GM12878 (cell line): ENCODE results near the gene GSG1L. TPM values are rescaled to one million over a fixed set of nuclear protein-coding genes. Genes with fewer than 3 reads are reported as not detected.

Experiments
- ATAC-seq: fragments of 200-7000 bp; cut with Tn5 transposase; 3 replicates; pipeline ENCODE4 v1.9.1; 2020; ENCODE audit warnings: mild to moderate bottlenecking, moderate library complexity
- BruUV-seq: library from RNA; stranded (reverse); fragments of 400-500 nt; replicated peaks from 2 replicates; lab custom pipeline; 2021; lab: Mats Ljungman, UMichigan
- CTCF ChIA-PET: fragments of 300-600 bp; sonication (Branson Sonifier 250); formaldehyde crosslinking; extraction: SDS; loops from one replicate; lab custom pipeline; 2021; ENCODE audit warnings: inconsistent platforms; lab: Yijun Ruan, JAX
- POLR2A ChIA-PET: fragments of 350-600 bp; formaldehyde crosslinking; extraction: SDS; loops from one replicate; lab custom pipeline; 2021; ENCODE audit warnings: inconsistent platforms; lab: Charles Lee
- RAD21 ChIA-PET: fragments of 300-600 bp; sonication (Branson Sonifier 250); formaldehyde crosslinking; loops from one replicate; lab custom pipeline; 2023; ENCODE audit warnings: antibody characterized with exemption; ENCODE audit not compliant: unreplicated experiment; lab: Charles Lee
- SMC1A ChIA-PET: fragments of 300-600 bp; sonication (Branson Sonifier 250); formaldehyde crosslinking; loops from one replicate; lab custom pipeline; 2023; ENCODE audit not compliant: unreplicated experiment, uncharacterized antibody; lab: Charles Lee
- DNase-seq: peaks from one replicate; pipeline ENCODE4 v3.0.0-alpha.2; 2011; ENCODE audit warnings: low read depth, low spot score
- FAIRE-seq: peaks from 3 replicates; lab custom pipeline; 2011; peaks lifted over from hg19 to GRCh38; lab: Jason Lieb, UNC
- H2AFZ ChIP-seq: 2 replicates; pipeline ENCODE4 v1.6.0; 2011; ENCODE audit warnings: low read depth, low read length, control low read depth; ENCODE audit not compliant: control insufficient read depth
- H3K27ac ChIP-seq: 2 replicates; pipeline ENCODE4 v1.5.1; 2011; ENCODE audit warnings: control low read depth; ENCODE audit not compliant: control insufficient read depth, insufficient read depth
- H3K27me3 ChIP-seq, 2 experiments: replicated peaks in 1 of 2; 2 replicates each; pipeline versions ENCODE4 v1.6.0 to v1.6.1; 2011; ENCODE audit warnings: low read length in 1 of 2; ENCODE audit not compliant: control insufficient read depth in 2 of 2, insufficient read depth in 2 of 2
- H3K36me3 ChIP-seq, 2 experiments: 2 replicates each; pipeline ENCODE4 v1.5.1; 2011; ENCODE audit warnings: low read length in 1 of 2; ENCODE audit not compliant: control insufficient read depth in 2 of 2, insufficient read depth in 2 of 2
- H3K4me1 ChIP-seq: 2 replicates; pipeline ENCODE4 v1.6.1; 2011; ENCODE audit warnings: mild to moderate bottlenecking, low read length, moderate library complexity, mixed read lengths; ENCODE audit not compliant: control insufficient read depth, insufficient read depth
- H3K4me2 ChIP-seq: 2 replicates; pipeline ENCODE4 v1.6.0; 2011; ENCODE audit warnings: control low read depth; ENCODE audit not compliant: control insufficient read depth, insufficient read depth
- H3K4me3 ChIP-seq: fragments of 200-600 bp; sonication (generic); 2 replicates; pipeline ENCODE4 v1.5.1; 2016
- H3K79me2 ChIP-seq: 2 replicates; pipeline ENCODE4 v1.6.0; 2011; ENCODE audit warnings: low read length; ENCODE audit not compliant: control insufficient read depth, insufficient read depth
- H3K9ac ChIP-seq: 2 replicates; pipeline ENCODE4 v1.8.0; 2011; ENCODE audit warnings: low read length, control low read depth, mixed read lengths; ENCODE audit not compliant: control insufficient read depth, insufficient read depth
- H3K9me3 ChIP-seq: replicated peaks from 3 replicates; pipeline ENCODE4 v1.5.1; 2011; ENCODE audit warnings: mild to moderate bottlenecking, low read length; ENCODE audit not compliant: control insufficient read depth, insufficient read depth
- H4K20me1 ChIP-seq: 2 replicates; pipeline ENCODE4 v1.6.0; 2011; ENCODE audit not compliant: control insufficient read depth, insufficient read depth
- DPF2 ChIP-seq: fragments of 450-650 bp; IDR thresholded peaks from 2 replicates; pipeline ENCODE4 v1.6.1; 2017; ENCODE audit warnings: mild to moderate bottlenecking
- ESRRA ChIP-seq: IDR thresholded peaks from 2 replicates; pipeline ENCODE4 v1.6.1; 2012; ENCODE audit warnings: mild to moderate bottlenecking, low read length, improper control_type of control experiment
- FOXK2 ChIP-seq: fragments of 450-650 bp; IDR thresholded peaks from 2 replicates; pipeline ENCODE4 v1.6.1; 2017; ENCODE audit warnings: mild to moderate bottlenecking, moderate library complexity
- MEF2A ChIP-seq: IDR thresholded peaks from 2 replicates; pipeline ENCODE4 v1.6.1; 2011; ENCODE audit warnings: low read depth, mild to moderate bottlenecking, low read length, moderate library complexity; ENCODE audit not compliant: insufficient read depth
- POU2F2 ChIP-seq: IDR thresholded peaks from 3 replicates; pipeline ENCODE4 v1.6.1; 2011; ENCODE audit warnings: low read depth, mild to moderate bottlenecking, low read length, borderline replicate concordance
- RCOR1 ChIP-seq: conservative IDR thresholded peaks from 2 replicates; pipeline ENCODE4 v1.6.1; 2012; ENCODE audit warnings: low read depth, low read length, improper control_type of control experiment
- STAT1 ChIP-seq: fragments of 450-650 bp; conservative IDR thresholded peaks from 2 replicates; pipeline ENCODE4 v1.6.1; 2014; ENCODE audit warnings: antibody characterized with exemption, mild to moderate bottlenecking
- WRNIP1 ChIP-seq: IDR thresholded peaks from 2 replicates; pipeline ENCODE4 v1.6.1; 2011; ENCODE audit warnings: low read depth, low read length, improper control_type of control experiment, borderline replicate concordance
- ZBTB11 ChIP-seq: fragments of 450-650 bp; formaldehyde crosslinking; IDR thresholded peaks from 2 replicates; pipeline ENCODE4 v1.5.0; 2022; ENCODE audit warnings: mild to moderate bottlenecking, missing genetic modification characterization
- ZBTB4 ChIP-seq: fragments of 450-650 bp; formaldehyde crosslinking; IDR thresholded peaks from 2 replicates; pipeline ENCODE4 v1.4.0; 2022; ENCODE audit warnings: mild to moderate bottlenecking, moderate library complexity
- WGBS: methylation state at CpG from one replicate; pipeline ENCODE4 v1.1.6; 2016; ENCODE audit warnings: low lambda C conversion rate; ENCODE audit not compliant: insufficient replicate concordance, insufficient coverage; ENCODE audit errors: missing lambda C conversion rate; 5-methylcytosine and 5-hydroxymethylcytosine counted together
- in situ Hi-C: fragments of 300-500 bp; cut with MboI; formaldehyde crosslinking; loops from 9 replicates; pipeline ENCODE4 v1.14.3; 2018; ENCODE audit warnings: mixed read lengths
- intact Hi-C: fragments of 100-400 bp; cut with micrococcal nuclease; formaldehyde crosslinking; loops from one replicate; pipeline ENCODE4 v1.14.2; 2022; ENCODE audit not compliant: unreplicated experiment
- polyA plus RNA-seq, 11 experiments: library from polyadenylated mRNA; depleted of rRNA in 4 of 11; unstranded in 6 of 11; stranded (reverse) in 5 of 11; fragments of >200 nt; fragmentation: Nextera tagmentation in 4 of 11; fragmentation: Illumina TruSeq in 1 of 11; extraction: Ambion mirVana in 4 of 11; extraction: Trizol in 1 of 11; gene quantifications; 1 replicate in 1 of 11; 2 replicates in 10 of 11; pipeline versions ENCODE4 v1.2.1 to v1.2.3, GENCODE V29; 2011 to 2016; ENCODE audit warnings: inconsistent platforms in 2 of 11, missing spikeins in 2 of 11, low read depth in 1 of 11
- total RNA-seq, 4 experiments: library from RNA; depleted of rRNA in 3 of 4; stranded (reverse); fragments of >200 nt in 3 of 4; fragmentation: Illumina TruSeq in 1 of 4; extraction: Trizol in 1 of 4; gene quantifications; 2 replicates each; pipeline versions ENCODE4 v1.2.1 to v1.2.3, GENCODE V29; 2013 to 2021
- TF ChIP-seq, protein P1 (sequence below): fragments of 450-650 bp; conservative IDR thresholded peaks from 2 replicates; pipeline ENCODE4 v1.6.1; 2017; ENCODE audit warnings: mild to moderate bottlenecking, moderate library complexity

The GSG1L gene
- total and polyA plus RNA-seq, 10 of the 15 experiments (the other 5 are each of a cell fraction or from before 2014, with no cell fraction given): not detected

DNA sequence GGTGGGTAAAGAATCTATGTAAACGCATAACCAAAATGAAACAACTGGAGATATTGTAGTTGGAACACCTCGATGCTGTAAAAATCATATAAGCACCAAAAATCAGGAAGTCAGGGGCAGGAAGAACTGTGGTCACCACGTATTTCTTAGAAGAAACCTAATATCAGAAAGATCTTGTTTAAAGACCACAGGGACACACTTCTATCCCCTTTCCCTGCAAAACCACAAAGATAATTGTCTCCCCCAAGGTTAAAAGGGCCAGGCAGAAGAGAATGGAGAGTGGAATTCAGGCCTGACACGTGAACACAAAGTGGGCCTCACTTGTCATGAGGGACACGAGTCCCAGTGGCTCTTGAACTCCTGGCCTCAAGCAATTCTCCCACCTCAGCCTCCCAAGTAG is 68.1 kb downstream of the GSG1L start (continued):
- TF ChIP-seq ZBTB11 (CRISPR knock-in tag): no peak

DNA sequence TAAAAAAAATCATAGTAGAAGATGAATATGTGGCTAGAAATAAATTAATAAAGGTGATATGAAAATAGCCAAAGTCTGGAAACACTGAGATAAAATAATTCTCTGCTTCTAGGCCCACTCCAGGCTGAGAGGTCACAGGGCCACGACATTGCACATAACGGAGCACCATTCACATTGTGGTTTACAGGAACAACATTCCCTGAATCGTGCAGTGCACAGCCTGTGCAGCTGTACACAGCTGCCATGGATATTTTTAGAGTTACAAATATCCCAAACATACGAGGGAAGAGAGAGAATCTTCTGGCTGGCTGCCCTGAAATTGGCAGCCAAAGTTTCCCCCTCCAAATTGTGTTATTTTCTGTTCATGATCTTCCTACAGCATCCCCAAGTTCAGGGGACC is 68.8 kb downstream of the GSG1L start:
- no peak for ATAC-seq
- BruUV-seq: no TSS peak
- Histone ChIP-seq H3K4me1 (no peaks in the 10 kb centered on the region), H3K27ac (no peak overlapping the region), H3K36me3 (no peaks in the 10 kb centered on the region), H3K4me3 (no peak overlapping the region), H2AFZ (no peak overlapping the region), H3K9ac (no peak overlapping the region), H3K27me3 (no peaks in the 10 kb centered on the region), H3K9me3 (no peaks in the 10 kb centered on the region; the same call in 2 of the 3 replicates), H3K79me2 (no peaks in the 10 kb centered on the region), H4K20me1 (no peaks in the 10 kb centered on the region), H3K4me2 (no peak overlapping the region)
- intact Hi-C loops: no loop called here
- RAD21 ChIA-PET: no interaction called here
- CTCF ChIA-PET: no interaction called here
- FAIRE-seq: no peak
- 27% methylated on average over 4 of the region's 4 CpGs for WGBS
- no peak for DNase-seq
- POLR2A ChIA-PET: no interaction called here
- SMC1A ChIA-PET: no interaction called here
- in situ Hi-C loops: no loop called here
- TF ChIP-seq ZBTB4 (no peak), POU2F2 (no peak), ZBTB11 (CRISPR knock-in tag) (no peak), DPF2 (no peak), WRNIP1 (no peak), ESRRA (no peak), RCOR1 (no peak), STAT1 (no peak), FOXK2 (no peak), MEF2A (no peak)
- TF ChIP-seq, protein P1, sequence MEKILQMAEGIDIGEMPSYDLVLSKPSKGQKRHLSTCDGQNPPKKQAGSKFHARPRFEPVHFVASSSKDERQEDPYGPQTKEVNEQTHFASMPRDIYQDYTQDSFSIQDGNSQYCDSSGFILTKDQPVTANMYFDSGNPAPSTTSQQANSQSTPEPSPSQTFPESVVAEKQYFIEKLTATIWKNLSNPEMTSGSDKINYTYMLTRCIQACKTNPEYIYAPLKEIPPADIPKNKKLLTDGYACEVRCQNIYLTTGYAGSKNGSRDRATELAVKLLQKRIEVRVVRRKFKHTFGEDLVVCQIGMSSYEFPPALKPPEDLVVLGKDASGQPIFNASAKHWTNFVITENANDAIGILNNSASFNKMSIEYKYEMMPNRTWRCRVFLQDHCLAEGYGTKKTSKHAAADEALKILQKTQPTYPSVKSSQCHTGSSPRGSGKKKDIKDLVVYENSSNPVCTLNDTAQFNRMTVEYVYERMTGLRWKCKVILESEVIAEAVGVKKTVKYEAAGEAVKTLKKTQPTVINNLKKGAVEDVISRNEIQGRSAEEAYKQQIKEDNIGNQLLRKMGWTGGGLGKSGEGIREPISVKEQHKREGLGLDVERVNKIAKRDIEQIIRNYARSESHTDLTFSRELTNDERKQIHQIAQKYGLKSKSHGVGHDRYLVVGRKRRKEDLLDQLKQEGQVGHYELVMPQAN: no peak
